Measurements from ENCODE around the gene C16orf54. TPM values are rescaled to one million over a fixed set of nuclear protein-coding genes. Genes with fewer than 3 reads are reported as not detected.

The C16orf54 gene
- total RNA-seq, 1 experiment from 2014 or later: 0.18 TPM

DNA sequence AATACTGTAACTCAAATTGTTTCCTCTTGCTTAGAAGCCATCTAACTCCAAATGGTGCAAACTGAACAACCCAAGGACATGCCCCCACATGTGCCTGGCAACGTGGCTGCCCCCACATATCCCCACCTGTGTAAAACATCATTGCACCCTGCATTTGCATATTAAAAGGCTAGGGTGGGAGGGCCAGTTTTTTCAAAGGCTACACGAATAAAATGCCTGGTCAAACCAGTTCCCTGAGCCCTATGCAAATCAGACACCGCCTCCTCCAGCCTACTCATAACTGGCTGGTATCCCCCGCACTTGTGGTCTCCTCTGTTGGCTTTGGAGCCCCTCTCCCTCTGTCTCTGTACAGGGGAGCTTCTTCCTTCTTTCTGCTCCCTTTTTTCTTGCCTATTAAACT lies 26.7 kb downstream of the C16orf54 start:
- CTCF ChIA-PET: interaction anchor here (0.6 kb wide), 1 partner anchor 37 kb away, joined by 5 read pairs; no protein-coding TSS in a partner anchor

DNA sequence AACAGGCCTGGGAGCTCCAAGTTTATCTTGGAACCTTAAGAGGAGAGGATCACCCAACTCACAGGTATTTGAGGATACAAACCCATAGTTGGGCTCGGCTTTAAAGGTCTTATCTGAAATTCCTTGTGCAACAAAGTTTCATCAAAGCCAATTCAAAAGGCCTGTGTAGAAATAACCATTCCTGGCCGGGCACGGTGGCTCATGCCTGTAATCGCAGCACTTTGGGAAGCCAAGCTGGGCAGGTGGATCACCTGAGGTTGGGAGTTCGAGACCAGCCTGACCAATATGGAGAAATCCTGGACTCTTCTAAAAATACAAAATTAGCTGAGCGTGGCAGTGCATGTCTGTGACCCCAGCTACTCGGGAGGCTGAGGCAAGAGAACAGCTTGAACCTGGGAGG lies 28.7 kb downstream of the C16orf54 start:
- Histone ChIP-seq H3K36me3 (ENCODE audit: control insufficient read depth, insufficient read depth, low read length) (no peaks in the 10 kb centered on the region), H3K27me3 (ENCODE audit: control insufficient read depth, insufficient read depth, low read length) (no peaks in the 10 kb centered on the region), H3K27ac (ENCODE audit: low read length) (no peak overlapping the region), H3K9me3 (ENCODE audit: control insufficient read depth, insufficient read depth, low read depth, low read length) (no peaks in the 10 kb centered on the region), H3K4me1 (ENCODE audit: control insufficient read depth, insufficient read depth, low read length) (no peaks in the 10 kb centered on the region), H3K4me3 (ENCODE audit: low read depth in 2 of 2, low read length in 2 of 2) (no peak overlapping the region)
- TF ChIP-seq SIN3A (IDR thresholded peaks at IDR 0.05; ENCODE audit: borderline replicate concordance, insufficient read depth, low read depth, low read length) (no peak), POLR2AphosphoS5 (IDR thresholded peaks at IDR 0.05; ENCODE audit: low read depth, low read length) (no peak), TCF7L2 (IDR thresholded peaks at IDR 0.05; ENCODE audit: low read depth, low read length) (no peak)
- TF ChIP-seq, protein P1, sequence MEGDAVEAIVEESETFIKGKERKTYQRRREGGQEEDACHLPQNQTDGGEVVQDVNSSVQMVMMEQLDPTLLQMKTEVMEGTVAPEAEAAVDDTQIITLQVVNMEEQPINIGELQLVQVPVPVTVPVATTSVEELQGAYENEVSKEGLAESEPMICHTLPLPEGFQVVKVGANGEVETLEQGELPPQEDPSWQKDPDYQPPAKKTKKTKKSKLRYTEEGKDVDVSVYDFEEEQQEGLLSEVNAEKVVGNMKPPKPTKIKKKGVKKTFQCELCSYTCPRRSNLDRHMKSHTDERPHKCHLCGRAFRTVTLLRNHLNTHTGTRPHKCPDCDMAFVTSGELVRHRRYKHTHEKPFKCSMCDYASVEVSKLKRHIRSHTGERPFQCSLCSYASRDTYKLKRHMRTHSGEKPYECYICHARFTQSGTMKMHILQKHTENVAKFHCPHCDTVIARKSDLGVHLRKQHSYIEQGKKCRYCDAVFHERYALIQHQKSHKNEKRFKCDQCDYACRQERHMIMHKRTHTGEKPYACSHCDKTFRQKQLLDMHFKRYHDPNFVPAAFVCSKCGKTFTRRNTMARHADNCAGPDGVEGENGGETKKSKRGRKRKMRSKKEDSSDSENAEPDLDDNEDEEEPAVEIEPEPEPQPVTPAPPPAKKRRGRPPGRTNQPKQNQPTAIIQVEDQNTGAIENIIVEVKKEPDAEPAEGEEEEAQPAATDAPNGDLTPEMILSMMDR (IDR thresholded peaks at IDR 0.05): no peak
- TF ChIP-seq, protein P2, sequence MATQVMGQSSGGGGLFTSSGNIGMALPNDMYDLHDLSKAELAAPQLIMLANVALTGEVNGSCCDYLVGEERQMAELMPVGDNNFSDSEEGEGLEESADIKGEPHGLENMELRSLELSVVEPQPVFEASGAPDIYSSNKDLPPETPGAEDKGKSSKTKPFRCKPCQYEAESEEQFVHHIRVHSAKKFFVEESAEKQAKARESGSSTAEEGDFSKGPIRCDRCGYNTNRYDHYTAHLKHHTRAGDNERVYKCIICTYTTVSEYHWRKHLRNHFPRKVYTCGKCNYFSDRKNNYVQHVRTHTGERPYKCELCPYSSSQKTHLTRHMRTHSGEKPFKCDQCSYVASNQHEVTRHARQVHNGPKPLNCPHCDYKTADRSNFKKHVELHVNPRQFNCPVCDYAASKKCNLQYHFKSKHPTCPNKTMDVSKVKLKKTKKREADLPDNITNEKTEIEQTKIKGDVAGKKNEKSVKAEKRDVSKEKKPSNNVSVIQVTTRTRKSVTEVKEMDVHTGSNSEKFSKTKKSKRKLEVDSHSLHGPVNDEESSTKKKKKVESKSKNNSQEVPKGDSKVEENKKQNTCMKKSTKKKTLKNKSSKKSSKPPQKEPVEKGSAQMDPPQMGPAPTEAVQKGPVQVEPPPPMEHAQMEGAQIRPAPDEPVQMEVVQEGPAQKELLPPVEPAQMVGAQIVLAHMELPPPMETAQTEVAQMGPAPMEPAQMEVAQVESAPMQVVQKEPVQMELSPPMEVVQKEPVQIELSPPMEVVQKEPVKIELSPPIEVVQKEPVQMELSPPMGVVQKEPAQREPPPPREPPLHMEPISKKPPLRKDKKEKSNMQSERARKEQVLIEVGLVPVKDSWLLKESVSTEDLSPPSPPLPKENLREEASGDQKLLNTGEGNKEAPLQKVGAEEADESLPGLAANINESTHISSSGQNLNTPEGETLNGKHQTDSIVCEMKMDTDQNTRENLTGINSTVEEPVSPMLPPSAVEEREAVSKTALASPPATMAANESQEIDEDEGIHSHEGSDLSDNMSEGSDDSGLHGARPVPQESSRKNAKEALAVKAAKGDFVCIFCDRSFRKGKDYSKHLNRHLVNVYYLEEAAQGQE (IDR thresholded peaks at IDR 0.05; ENCODE audit: insufficient read depth in 1 of 2, low read depth in 2 of 2, low read length in 1 of 2): no peak
- intact Hi-C loops (cut with micrococcal nuclease; ENCODE audit: unreplicated experiment): no loop called here
- DNase-seq (ENCODE audit: low read depth, low spot score) (no peak), ATAC-seq (no peak)
- in situ Hi-C loops (cut with HindIII; ENCODE audit: low pct_unique_long_range_greater_than_20kb, low sequenced_read_pairs): no loop called here
- BruUV-seq (replicated peaks): no TSS peak
- ChIA-PET CTCF (no interaction called here), POLR2A (no interaction called here)

More for the DNA sequence above, 26.7 kb downstream of the C16orf54 start:
- Histone ChIP-seq H3K27me3 (ENCODE audit: control insufficient read depth, insufficient read depth, low read length) (no peaks in the 10 kb centered on the region), H3K9me3 (ENCODE audit: control insufficient read depth, insufficient read depth, low read depth, low read length) (no peaks in the 10 kb centered on the region), H3K4me3 (ENCODE audit: low read depth in 2 of 2, low read length in 2 of 2) (no peak overlapping the region), H3K36me3 (ENCODE audit: control insufficient read depth, insufficient read depth, low read length) (no peaks in the 10 kb centered on the region), H3K27ac (ENCODE audit: low read length) (no peak overlapping the region), H3K4me1 (ENCODE audit: control insufficient read depth, insufficient read depth, low read length) (no peaks in the 10 kb centered on the region)
- ATAC-seq (no peak), DNase-seq (ENCODE audit: low read depth, low spot score) (no peak)
- intact Hi-C loops (cut with micrococcal nuclease; ENCODE audit: unreplicated experiment): no loop called here
- in situ Hi-C loops (cut with HindIII; ENCODE audit: low pct_unique_long_range_greater_than_20kb, low sequenced_read_pairs): no loop called here
- no TSS peak for BruUV-seq (replicated peaks)
- POLR2A ChIA-PET: no interaction called here
- TF ChIP-seq, protein P2 (IDR thresholded peaks at IDR 0.05; ENCODE audit: insufficient read depth in 1 of 2, low read depth in 2 of 2, low read length in 1 of 2): no peak
- TF ChIP-seq, protein P1 (IDR thresholded peaks at IDR 0.05): no peak

Data from Panc1 (cell line).